PC-3 (cell line): Measurements from ENCODE around the gene PKDREJ.
"Not testable (repeated sequence)": the region's sequence is repeated elsewhere in the genome, so short reads cannot be mapped to it uniquely, and the experiment has no call there.

Source experiments
- EZH2 ChIP-seq: fragments of 300-600 bp; sonication (generic); IDR thresholded peaks from one replicate; pipeline ENCODE4 v1.6.1; 2017; ENCODE audit warnings: antibody characterized with exemption, mild to moderate bottlenecking, low read length; ENCODE audit not compliant: unreplicated experiment
- EZH2phosphoT487 ChIP-seq: fragments of 300-600 bp; sonication (generic); IDR thresholded peaks from 2 replicates; pipeline ENCODE4 v1.6.1; 2018; ENCODE audit warnings: mild to moderate bottlenecking, antibody characterized with exemption, low read length, borderline replicate concordance
- TF ChIP-seq, protein P1 (sequence below): fragments of 300-600 bp; sonication (generic); conservative IDR thresholded peaks from 2 replicates; pipeline ENCODE4 v1.5.1; 2017; ENCODE audit warnings: antibody characterized with exemption, low read depth, mild to moderate bottlenecking, low read length

DNA sequence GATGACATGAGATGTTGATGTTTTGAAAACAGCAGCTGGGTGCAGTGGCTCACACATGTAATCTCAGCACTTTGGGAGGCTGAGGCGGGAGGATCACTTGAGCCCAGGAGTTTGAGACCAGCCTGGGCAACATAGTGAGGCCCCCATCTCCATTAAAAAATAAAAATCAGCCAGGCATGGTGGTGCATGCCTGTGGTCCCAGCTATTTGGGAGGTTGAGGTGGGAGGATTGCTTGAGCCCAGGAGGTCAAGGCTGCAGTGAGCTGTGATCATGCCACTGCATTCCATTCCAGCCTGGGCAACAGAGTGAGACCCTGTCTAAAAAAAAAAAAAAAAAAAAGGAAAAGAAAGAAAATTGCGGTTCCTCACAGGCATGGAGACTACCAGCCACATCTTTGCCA is 49.7 kb upstream of the PKDREJ start:
- TF ChIP-seq, protein P1, sequence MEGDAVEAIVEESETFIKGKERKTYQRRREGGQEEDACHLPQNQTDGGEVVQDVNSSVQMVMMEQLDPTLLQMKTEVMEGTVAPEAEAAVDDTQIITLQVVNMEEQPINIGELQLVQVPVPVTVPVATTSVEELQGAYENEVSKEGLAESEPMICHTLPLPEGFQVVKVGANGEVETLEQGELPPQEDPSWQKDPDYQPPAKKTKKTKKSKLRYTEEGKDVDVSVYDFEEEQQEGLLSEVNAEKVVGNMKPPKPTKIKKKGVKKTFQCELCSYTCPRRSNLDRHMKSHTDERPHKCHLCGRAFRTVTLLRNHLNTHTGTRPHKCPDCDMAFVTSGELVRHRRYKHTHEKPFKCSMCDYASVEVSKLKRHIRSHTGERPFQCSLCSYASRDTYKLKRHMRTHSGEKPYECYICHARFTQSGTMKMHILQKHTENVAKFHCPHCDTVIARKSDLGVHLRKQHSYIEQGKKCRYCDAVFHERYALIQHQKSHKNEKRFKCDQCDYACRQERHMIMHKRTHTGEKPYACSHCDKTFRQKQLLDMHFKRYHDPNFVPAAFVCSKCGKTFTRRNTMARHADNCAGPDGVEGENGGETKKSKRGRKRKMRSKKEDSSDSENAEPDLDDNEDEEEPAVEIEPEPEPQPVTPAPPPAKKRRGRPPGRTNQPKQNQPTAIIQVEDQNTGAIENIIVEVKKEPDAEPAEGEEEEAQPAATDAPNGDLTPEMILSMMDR = not testable (repeated sequence)
- not testable (repeated sequence) for TF ChIP-seq EZH2, EZH2phosphoT487
